H1 (cell line): ENCODE data around the gene NADSYN1. TPM values are rescaled to one million over a fixed set of nuclear protein-coding genes. Genes with fewer than 3 reads are reported as not detected.

Source experiments
- CTCF ChIA-PET: fragments of 300-600 bp; sonication (Branson Sonifier 250); formaldehyde crosslinking; loops from one replicate; lab custom pipeline; 2021; ENCODE audit not compliant: partially characterized antibody; lab: Charles Lee
- POLR2A ChIA-PET: fragments of 300-600 bp; sonication (Branson Sonifier 250); formaldehyde crosslinking; loops from one replicate; lab custom pipeline; 2021; ENCODE audit warnings: inconsistent platforms; ENCODE audit not compliant: partially characterized antibody; lab: Charles Lee
- DNase-seq, 2 experiments: peaks; one replicate each; pipeline versions ENCODE4 v3.0.0 to v3.0.0-alpha.2; 2010 to 2022; ENCODE audit warnings: low spot score in 2 of 2, low read depth in 1 of 2, mixed read lengths in 1 of 2
- FAIRE-seq: peaks from 2 replicates; lab custom pipeline; 2011; peaks lifted over from hg19 to GRCh38; lab: Jason Lieb, UNC
- H2AFZ ChIP-seq: 2 replicates; pipeline ENCODE4 v1.8.1; 2012; ENCODE audit warnings: low read length, inconsistent platforms
- H2AK5ac ChIP-seq: 2 replicates; pipeline ENCODE4 v1.6.1; 2013; ENCODE audit warnings: low read depth, low read length
- H2BK120ac ChIP-seq: replicated peaks from 2 replicates; pipeline ENCODE3; 2013; ENCODE audit warnings: low read depth, low read length, inconsistent platforms
- H2BK12ac ChIP-seq: 2 replicates; pipeline ENCODE4 v1.6.1; 2013; ENCODE audit warnings: low read depth, low read length
- H2BK15ac ChIP-seq: 2 replicates; pipeline ENCODE4 v1.6.1; 2013; ENCODE audit warnings: low read length
- H2BK20ac ChIP-seq: 2 replicates; pipeline ENCODE4 v1.6.1; 2013; ENCODE audit warnings: low read length
- H2BK5ac ChIP-seq: 2 replicates; pipeline ENCODE4 v1.6.1; 2013; ENCODE audit warnings: low read depth, low read length
- H3K14ac ChIP-seq: 2 replicates; pipeline ENCODE4 v1.6.1; 2013; ENCODE audit warnings: inconsistent platforms; ENCODE audit not compliant: insufficient read length
- H3K18ac ChIP-seq: 2 replicates; pipeline ENCODE4 v1.6.1; 2013; ENCODE audit warnings: low read length; ENCODE audit errors: extremely low read depth
- H3K23ac ChIP-seq: 2 replicates; pipeline ENCODE4 v1.6.1; 2013; ENCODE audit warnings: inconsistent platforms; ENCODE audit not compliant: insufficient read length
- H3K23me2 ChIP-seq: 2 replicates; pipeline ENCODE4 v1.6.1; 2013; ENCODE audit warnings: low read depth, low read length
- H3K27ac ChIP-seq: 2 replicates; pipeline ENCODE4 v1.6.1; 2011; ENCODE audit warnings: low read depth, low read length, inconsistent platforms
- H3K27me3 ChIP-seq, 4 experiments: replicated peaks in 1 of 4; 1 replicate in 1 of 4; 2 replicates in 3 of 4; pipeline versions ENCODE4 v1.6.1 to v1.8.1; 2011 to 2013; ENCODE audit warnings: low read length in 3 of 4, mild to moderate bottlenecking in 3 of 4, inconsistent platforms in 2 of 4, mixed read lengths in 2 of 4, moderate library complexity in 1 of 4; ENCODE audit not compliant: control insufficient read depth in 3 of 4, insufficient read depth in 3 of 4; ENCODE audit errors: extremely low read depth in 1 of 4
- H3K36me3 ChIP-seq, 4 experiments: 2 replicates each; pipeline versions ENCODE4 v1.6.1 to v1.8.1; 2011 to 2013; ENCODE audit warnings: mild to moderate bottlenecking in 4 of 4, low read length in 3 of 4, moderate library complexity in 2 of 4, control low read depth in 1 of 4, inconsistent platforms in 1 of 4; ENCODE audit not compliant: insufficient read depth in 4 of 4, control insufficient read depth in 2 of 4
- H3K4ac ChIP-seq: replicated peaks from 2 replicates; pipeline ENCODE3; 2013; ENCODE audit warnings: low read length, low read depth, mixed read lengths, inconsistent platforms; ENCODE audit not compliant: insufficient read length
- H3K4me1 ChIP-seq, 4 experiments: replicated peaks in 1 of 4; 1 replicate in 1 of 4; 2 replicates in 3 of 4; pipeline versions ENCODE4 v1.6.1 to v1.8.1; 2011 to 2013; ENCODE audit warnings: low read length in 3 of 4, inconsistent platforms in 2 of 4, mixed read lengths in 1 of 4; ENCODE audit not compliant: insufficient read depth in 4 of 4, control insufficient read depth in 3 of 4
- H3K4me2 ChIP-seq, 2 experiments: 2 replicates each; pipeline versions ENCODE4 v1.6.1 to v1.8.1; 2011 to 2013; ENCODE audit warnings: low read depth in 2 of 2, low read length in 2 of 2, control low read depth in 1 of 2, inconsistent platforms in 1 of 2, mild to moderate bottlenecking in 1 of 2; ENCODE audit not compliant: insufficient read depth in 1 of 2
- H3K4me3 ChIP-seq, 4 experiments: fragments of 200-600, 300-600 bp in 1 of 4; sonication (generic), shearing (Covaris generic), sonication (Bioruptor Twin) in 1 of 4; 2 replicates each; pipeline versions ENCODE4 v1.5.1 to v1.8.1; 2011 to 2016; ENCODE audit warnings: low read length in 4 of 4, low read depth in 3 of 4, control low read depth in 2 of 4, inconsistent platforms in 2 of 4, mild to moderate bottlenecking in 2 of 4, mixed read lengths in 1 of 4, moderate library complexity in 1 of 4; ENCODE audit not compliant: insufficient read depth in 2 of 4; ENCODE audit errors: extremely low read depth in 1 of 4
- H3K56ac ChIP-seq: replicated peaks from 2 replicates; pipeline ENCODE3; 2013; ENCODE audit warnings: low read depth, mild to moderate bottlenecking, mixed read lengths, low read length, inconsistent platforms; ENCODE audit not compliant: insufficient read length
- H3K79me1 ChIP-seq: 2 replicates; pipeline ENCODE4 v1.6.1; 2013; ENCODE audit warnings: low read depth, low read length, control low read depth
- H3K79me2 ChIP-seq, 2 experiments: 2 replicates each; pipeline versions ENCODE4 v1.6.1 to v1.8.1; 2012 to 2013; ENCODE audit warnings: low read length in 2 of 2, mild to moderate bottlenecking in 2 of 2, inconsistent platforms in 1 of 2; ENCODE audit not compliant: insufficient read depth in 2 of 2, control insufficient read depth in 1 of 2
- H3K9ac ChIP-seq, 4 experiments: replicated peaks in 1 of 4; 1 replicate in 1 of 4; 2 replicates in 3 of 4; pipeline versions ENCODE4 v1.6.1 to v1.8.1; 2011 to 2013; ENCODE audit warnings: low read depth in 3 of 4, low read length in 3 of 4, control low read depth in 2 of 4, mild to moderate bottlenecking in 2 of 4, moderate library complexity in 2 of 4, inconsistent platforms in 1 of 4; ENCODE audit errors: extremely low read depth in 1 of 4
- H3K9me3 ChIP-seq, 2 experiments: 2 replicates each; pipeline versions ENCODE4 v1.6.1 to v1.8.1; 2012 to 2013; ENCODE audit warnings: mild to moderate bottlenecking in 2 of 2, moderate library complexity in 2 of 2, control low read depth in 1 of 2, inconsistent platforms in 1 of 2, low read depth in 1 of 2, low read length in 1 of 2, mixed read lengths in 1 of 2; ENCODE audit not compliant: insufficient read depth in 2 of 2
- H4K20me1 ChIP-seq, 2 experiments: replicated peaks in 1 of 2; 2 replicates each; pipeline versions ENCODE3 to v1.8.1; 2011 to 2013; ENCODE audit warnings: inconsistent platforms in 2 of 2, low read length in 2 of 2, mild to moderate bottlenecking in 1 of 2; ENCODE audit not compliant: insufficient read depth in 2 of 2, control insufficient read depth in 1 of 2
- H4K5ac ChIP-seq: 2 replicates; pipeline ENCODE4 v1.6.1; 2013; ENCODE audit warnings: low read length, low read depth, mixed read lengths, inconsistent platforms; ENCODE audit not compliant: insufficient read length
- H4K8ac ChIP-seq: 2 replicates; pipeline ENCODE4 v1.8.0; 2013; ENCODE audit warnings: mild to moderate bottlenecking, moderate library complexity, low read length, inconsistent platforms; ENCODE audit not compliant: insufficient read depth; ENCODE audit errors: extremely low read depth
- H4K91ac ChIP-seq: replicated peaks from 2 replicates; pipeline ENCODE3; 2013; ENCODE audit warnings: low read length, mixed read lengths, inconsistent platforms; ENCODE audit not compliant: insufficient read length
- BCL11A ChIP-seq, 2 experiments: IDR thresholded peaks; one replicate each; pipeline ENCODE4 v1.6.1; 2011; ENCODE audit warnings: low read depth in 2 of 2, low read length in 2 of 2, mild to moderate bottlenecking in 2 of 2
- NANOG ChIP-seq: IDR thresholded peaks from 2 replicates; pipeline ENCODE4 v1.6.1; 2011; ENCODE audit warnings: low read length, low read depth, mild to moderate bottlenecking, inconsistent platforms; ENCODE audit not compliant: insufficient read depth, poor library complexity, severe bottlenecking
- SIX5 ChIP-seq: IDR thresholded peaks from 2 replicates; pipeline ENCODE4 v1.6.1; 2011; ENCODE audit warnings: mild to moderate bottlenecking, low read depth, low read length
- WGBS, 2 experiments: shearing (Covaris generic) in 1 of 2; methylation state at CpG; one replicate each; pipeline versions ENCODE4 v1.1.6 to v1.1.7; 2013 to 2015; ENCODE audit warnings: low lambda C conversion rate in 2 of 2, mixed read lengths in 2 of 2, inconsistent platforms in 1 of 2, low coverage in 1 of 2, missing lambda C conversion rate in 1 of 2; ENCODE audit not compliant: insufficient replicate concordance in 2 of 2, insufficient coverage in 1 of 2, insufficient read length in 1 of 2; ENCODE audit errors: extremely low coverage in 1 of 2, missing lambda C conversion rate in 1 of 2; 5-methylcytosine and 5-hydroxymethylcytosine counted together
- polyA plus RNA-seq, 7 experiments: library from polyadenylated mRNA; depleted of rRNA in 3 of 7; stranded (reverse) in 5 of 7; unstranded in 2 of 7; fragments of >200 nt in 5 of 7; fragments of 200-250 nt in 2 of 7; gene quantifications; 1 replicate in 5 of 7; 2 replicates in 1 of 7; 4 replicates in 1 of 7; pipeline versions ENCODE4 v1.2.1 to v1.2.3, GENCODE V29; 2011 to 2013; ENCODE audit warnings: missing spikeins in 2 of 7, mixed read lengths in 2 of 7
- total RNA-seq: library from RNA; stranded (reverse); fragmentation: NEBNext Ultra II Directional; extraction: Animal tissue kit (Norgen Biotek cat#: 25700); gene quantifications from 2 replicates; pipeline ENCODE4 v1.2.1, GENCODE V29; 2021

NADSYN1 gene
- total and polyA plus RNA-seq, 2 of the 8 experiments (the other 6 are each of a cell fraction or from before 2014, with no cell fraction given) = 38.3 to 38.6 TPM

- H3K27ac ChIP-seq = no peak overlapping the region
- no peak overlapping the region for H3K56ac ChIP-seq
- H4K5ac ChIP-seq = no peak overlapping the region
- no peak overlapping the region for H2AFZ ChIP-seq
- H3K4ac ChIP-seq = no peak overlapping the region
- H2BK12ac ChIP-seq = no peak overlapping the region
- no peaks in the 10 kb centered on the region for H3K27me3 ChIP-seq
- no peak overlapping the region for H3K4me3 ChIP-seq
- H3K9ac ChIP-seq = no peak overlapping the region
- H3K23me2 ChIP-seq = peaks cover 6% of the 10 kb centered on the region; the same call in 1 of the 2 replicates
- H2BK20ac ChIP-seq = no peak overlapping the region
- H2BK15ac ChIP-seq = no peak overlapping the region
- CTCF ChIA-PET = interaction anchor here (0.7 to 1.4 kb wide), 2 partner anchors 12 to 18 kb away, joined by 3 to 5 read pairs; no protein-coding TSS in a partner anchor
- no peaks in the 10 kb centered on the region for H3K4me1 ChIP-seq
- peaks cover 36 to 73% (median 63%) of the 10 kb centered on the region in 4 experiments for H3K36me3 ChIP-seq
- no peak overlapping the region for H3K4me2 ChIP-seq
- POLR2A ChIA-PET = interaction anchor here (1.1 to 1.9 kb wide), 2 partner anchors 10 to 15 kb away, joined by 3 to 5 read pairs; no protein-coding TSS in a partner anchor
- H4K20me1 ChIP-seq = peaks cover 12 to 44% of the 10 kb centered on the region in 2 experiments
- H3K9me3 ChIP-seq = no peaks in the 10 kb centered on the region
- no peak overlapping the region for H2BK5ac ChIP-seq
- no peak overlapping the region for H3K18ac ChIP-seq
- H4K91ac ChIP-seq = no peak overlapping the region
- no peaks in the 10 kb centered on the region for H3K79me2 ChIP-seq
- WGBS, 2 experiments = 87% methylated on average over 5 of the region's 6 CpGs; no CpG with 5 or more reads in 1 of the 2 experiments
- no peak for TF ChIP-seq SIX5
- TF ChIP-seq NANOG = no peak
- TF ChIP-seq BCL11A (IDR thresholded peaks at IDR 0.05; ENCODE audit: low read depth in 2 of 2, low read length in 2 of 2) = no peak
- no peak overlapping the region for H3K14ac ChIP-seq
- no peak overlapping the region for H4K8ac ChIP-seq
- H3K23ac ChIP-seq = no peak overlapping the region
- FAIRE-seq (no peak), DNase-seq (no peak)
- H2BK120ac ChIP-seq = no peak overlapping the region
- peaks cover 2% of the 10 kb centered on the region; the same call in 1 of the 2 replicates for H3K79me1 ChIP-seq
- no peak overlapping the region for H2AK5ac ChIP-seq
Measured at GRCh38 chr11:71437399-71437798, 15.6 kb upstream of the NADSYN1 start.
